Subcutaneous adipose tissue (tissue), 4 donors: ENCODE results near the gene ADAMTS18. TPM values are rescaled to one million over a fixed set of nuclear protein-coding genes. Genes with fewer than 3 reads are reported as not detected.

Experiments used
- total RNA-seq, 4 donors: library from RNA; depleted of rRNA; stranded (reverse); fragments of >200 nt; gene quantifications; one replicate each; pipeline ENCODE4 v1.1.0, GENCODE V29; 2016
- TF ChIP-seq, protein P1 (sequence below): fragments of 450-650 bp; IDR thresholded peaks from one replicate; pipeline ENCODE4 v1.5.1; 2016; ENCODE audit warnings: low read depth, mild to moderate bottlenecking, control low read depth, antibody characterized with exemption, moderate library complexity

Gene ADAMTS18
- total RNA-seq, 4 donors from 2014 or later: 1.1 to 20.9 (median 3.1) TPM

DNA sequence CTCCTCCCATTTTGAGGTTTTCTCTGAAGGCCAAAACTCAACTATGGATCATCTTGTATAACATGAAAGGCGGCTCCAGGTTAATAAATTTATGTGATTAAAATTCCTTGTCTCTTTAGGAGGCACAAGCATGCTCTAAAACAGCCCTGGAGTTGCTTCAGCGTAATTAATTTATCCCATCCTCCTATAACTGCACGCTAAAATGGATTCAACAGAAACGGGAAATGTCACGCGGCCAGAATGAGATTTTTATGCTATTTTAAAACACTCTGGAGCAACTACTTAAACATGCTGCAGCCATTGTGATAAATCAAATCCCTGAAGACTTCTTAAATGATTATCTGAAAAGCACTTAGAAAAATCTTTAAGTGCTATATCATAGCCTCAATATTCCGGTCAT is 106.6 kb downstream of the ADAMTS18 start:
- TF ChIP-seq, protein P1, sequence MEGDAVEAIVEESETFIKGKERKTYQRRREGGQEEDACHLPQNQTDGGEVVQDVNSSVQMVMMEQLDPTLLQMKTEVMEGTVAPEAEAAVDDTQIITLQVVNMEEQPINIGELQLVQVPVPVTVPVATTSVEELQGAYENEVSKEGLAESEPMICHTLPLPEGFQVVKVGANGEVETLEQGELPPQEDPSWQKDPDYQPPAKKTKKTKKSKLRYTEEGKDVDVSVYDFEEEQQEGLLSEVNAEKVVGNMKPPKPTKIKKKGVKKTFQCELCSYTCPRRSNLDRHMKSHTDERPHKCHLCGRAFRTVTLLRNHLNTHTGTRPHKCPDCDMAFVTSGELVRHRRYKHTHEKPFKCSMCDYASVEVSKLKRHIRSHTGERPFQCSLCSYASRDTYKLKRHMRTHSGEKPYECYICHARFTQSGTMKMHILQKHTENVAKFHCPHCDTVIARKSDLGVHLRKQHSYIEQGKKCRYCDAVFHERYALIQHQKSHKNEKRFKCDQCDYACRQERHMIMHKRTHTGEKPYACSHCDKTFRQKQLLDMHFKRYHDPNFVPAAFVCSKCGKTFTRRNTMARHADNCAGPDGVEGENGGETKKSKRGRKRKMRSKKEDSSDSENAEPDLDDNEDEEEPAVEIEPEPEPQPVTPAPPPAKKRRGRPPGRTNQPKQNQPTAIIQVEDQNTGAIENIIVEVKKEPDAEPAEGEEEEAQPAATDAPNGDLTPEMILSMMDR: no peak

DNA sequence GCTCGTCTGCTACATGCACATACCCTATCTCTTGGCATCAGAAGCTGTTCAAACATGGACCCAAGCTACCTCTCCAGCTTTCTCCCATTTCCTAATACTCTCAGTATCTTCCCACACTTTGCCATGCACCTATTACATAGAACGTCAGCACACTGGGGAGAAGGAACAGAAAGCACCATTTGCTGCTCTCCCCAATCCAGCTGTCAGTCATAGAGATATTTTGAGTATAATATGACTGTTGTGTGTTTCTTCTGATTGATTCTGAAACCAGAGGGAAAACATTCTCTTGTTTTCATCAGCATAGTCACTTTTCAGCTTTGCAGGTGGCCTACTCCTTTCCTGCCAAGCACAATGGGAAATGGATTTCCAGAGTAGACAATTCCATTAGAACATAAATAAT is 107.1 kb downstream of the ADAMTS18 start:
- TF ChIP-seq, protein P1: no peak

DNA sequence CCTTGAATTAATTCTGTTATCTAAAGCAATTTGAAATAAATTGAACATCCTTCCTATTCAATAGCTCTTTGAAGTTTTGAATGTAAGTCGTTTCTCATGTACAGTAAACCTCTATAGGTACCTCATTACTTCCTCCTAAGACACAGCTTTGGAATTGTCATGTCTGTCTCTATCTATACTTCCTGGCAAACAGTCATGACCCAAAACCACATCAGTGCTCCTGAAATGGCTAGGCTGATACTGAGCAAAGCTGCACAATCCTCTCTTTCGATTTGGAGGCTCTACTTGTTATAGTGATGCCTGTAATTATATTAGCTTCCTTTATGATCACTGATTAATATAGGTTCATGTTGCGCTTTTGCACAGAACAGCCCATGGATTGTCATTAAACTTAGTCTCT is 110.1 kb downstream of the ADAMTS18 start:
- TF ChIP-seq, protein P1: no peak

DNA sequence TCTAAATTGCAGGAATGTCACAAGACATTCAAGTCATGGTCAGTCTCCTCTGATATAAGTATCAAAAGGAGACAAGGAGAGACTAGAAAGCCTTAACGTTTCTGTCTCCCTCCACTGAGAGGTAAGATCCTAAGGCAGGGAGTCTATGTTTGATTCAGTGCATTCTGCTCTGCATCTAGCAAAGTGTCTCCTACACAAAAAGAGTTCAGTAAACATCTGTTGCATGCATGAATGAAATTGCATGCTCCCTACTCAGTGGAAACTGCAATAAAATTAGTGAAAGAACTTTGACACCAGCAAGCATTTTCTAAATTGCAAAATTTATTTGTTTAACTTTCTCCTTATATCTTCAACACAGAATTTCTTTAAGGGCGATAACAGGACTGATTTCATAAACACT is 111.1 kb downstream of the ADAMTS18 start:
- TF ChIP-seq, protein P1: no peak

DNA sequence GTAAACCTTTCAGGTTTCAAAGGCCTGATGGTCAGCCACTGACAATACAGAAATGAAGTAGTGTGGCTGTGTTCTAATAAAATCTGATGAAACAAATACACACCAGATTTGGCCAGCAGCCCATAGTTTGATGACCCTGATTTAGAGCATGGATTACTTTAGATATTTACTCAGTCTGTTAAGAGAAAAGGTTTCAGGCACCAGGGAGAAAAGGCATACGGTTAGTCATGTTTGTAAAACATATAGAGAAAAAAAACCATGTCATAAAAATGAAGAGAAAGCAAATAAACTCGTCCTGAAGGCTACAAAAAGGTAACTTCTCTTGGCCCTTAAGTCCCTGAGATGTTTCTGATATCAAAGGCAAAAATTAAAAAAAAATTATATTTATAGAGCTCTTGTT is 112.1 kb downstream of the ADAMTS18 start:
- TF ChIP-seq, protein P1: no peak

DNA sequence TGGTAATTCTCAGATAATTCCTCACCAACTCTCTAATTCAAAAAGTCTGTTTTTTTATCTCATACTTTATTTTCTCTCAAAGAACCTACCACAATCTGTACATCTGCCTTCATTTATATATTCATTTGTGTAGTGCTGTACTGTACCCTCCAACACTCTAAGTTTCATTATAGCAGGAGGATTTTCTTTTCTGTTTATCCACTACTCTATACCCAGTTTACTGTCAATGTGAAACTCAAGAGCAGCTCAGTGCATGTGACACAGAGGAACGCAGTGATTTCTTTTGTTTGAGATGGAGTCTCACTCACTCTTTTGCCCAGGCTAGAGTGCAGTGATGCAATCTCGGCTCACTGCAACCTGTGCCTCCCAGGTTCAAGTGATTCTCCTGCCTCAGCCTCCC is 117.8 kb downstream of the ADAMTS18 start:
- TF ChIP-seq, protein P1: no peak

DNA sequence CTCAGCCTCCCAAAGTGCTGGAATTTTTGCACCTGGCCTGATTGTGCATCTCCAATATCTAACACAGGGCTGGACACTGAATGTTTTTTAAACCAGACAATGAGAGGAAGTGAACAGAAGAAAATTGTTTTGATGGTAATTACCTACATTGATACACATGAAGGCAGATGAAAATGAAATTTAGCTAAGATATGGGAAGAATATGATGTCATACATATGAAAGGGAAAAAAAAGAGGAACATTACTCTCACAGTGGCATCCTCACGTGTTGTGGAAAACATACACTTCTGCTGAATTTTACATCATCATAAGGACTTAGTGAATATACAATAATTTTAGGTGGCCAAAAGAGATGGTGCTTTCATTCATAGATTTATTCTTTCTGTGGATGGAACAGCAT is 124.0 kb downstream of the ADAMTS18 start:
- TF ChIP-seq, protein P1: no peak
